OCI-LY1 (cell line): ENCODE results near the gene DDX59.

ENCODE experiments used
- H2AFZ ChIP-seq: fragments of 200-600 bp; sonication (generic), shearing (Covaris generic); 2 replicates; pipeline ENCODE4 v1.6.0; 2014; ENCODE audit warnings: antibody characterized with exemption, mild to moderate bottlenecking, low read length
- H3F3A ChIP-seq: fragments of 200-600 bp; sonication (generic), shearing (Covaris generic); 2 replicates; pipeline ENCODE4 v1.6.0; 2014; ENCODE audit warnings: mild to moderate bottlenecking, antibody characterized with exemption, low read length, moderate library complexity; ENCODE audit not compliant: insufficient read depth
- H3K27ac ChIP-seq: fragments of 200-600 bp; sonication (generic); 2 replicates; pipeline ENCODE4 v1.5.1; 2014; ENCODE audit warnings: low read length, mixed run types, mild to moderate bottlenecking, low read depth; ENCODE audit not compliant: poor library complexity, severe bottlenecking
- H3K27me3 ChIP-seq: fragments of 200-600 bp; sonication (generic); 2 replicates; pipeline ENCODE4 v1.6.0; 2014; ENCODE audit warnings: antibody characterized with exemption, mild to moderate bottlenecking, low read length, moderate library complexity; ENCODE audit not compliant: insufficient read depth
- H3K36me3 ChIP-seq: fragments of 200-600 bp; sonication (generic); 2 replicates; pipeline ENCODE4 v1.6.1; 2014; ENCODE audit warnings: mild to moderate bottlenecking, antibody characterized with exemption, low read length, moderate library complexity, mixed read lengths; ENCODE audit not compliant: insufficient read depth
- H3K4me1 ChIP-seq: fragments of 200-600 bp; sonication (generic); 2 replicates; pipeline ENCODE4 v1.5.1; 2014; ENCODE audit warnings: mild to moderate bottlenecking, low read length, moderate library complexity; ENCODE audit not compliant: insufficient read depth, severe bottlenecking
- H3K4me2 ChIP-seq: fragments of 200-600 bp; sonication (generic), shearing (Covaris generic); 2 replicates; pipeline ENCODE4 v1.6.1; 2014; ENCODE audit warnings: low read length
- H3K4me3 ChIP-seq: fragments of 200-600 bp; sonication (generic); 2 replicates; pipeline ENCODE4 v1.5.1; 2014; ENCODE audit warnings: low read length, low read depth, mild to moderate bottlenecking, mixed read lengths; ENCODE audit not compliant: poor library complexity, severe bottlenecking
- H3K79me2 ChIP-seq: fragments of 200-600 bp; shearing (Covaris generic); 2 replicates; pipeline ENCODE4 v1.6.1; 2016; ENCODE audit warnings: mixed run types, low read length, mixed read lengths; ENCODE audit not compliant: insufficient read depth
- H3K9ac ChIP-seq: fragments of 200-600 bp; sonication (generic), shearing (Covaris generic); 2 replicates; pipeline ENCODE4 v1.6.1; 2014; ENCODE audit warnings: mild to moderate bottlenecking, low read length, mixed read lengths
- H3K9me2 ChIP-seq: fragments of 200-600 bp; sonication (generic), shearing (Covaris generic); 2 replicates; pipeline ENCODE4 v1.6.1; 2014; ENCODE audit warnings: low read depth, mild to moderate bottlenecking, low read length, mixed read lengths
- H3K9me3 ChIP-seq: fragments of 200-600 bp; shearing (Covaris generic); 2 replicates; pipeline ENCODE4 v1.6.1; 2014; ENCODE audit warnings: low read length, mixed read lengths
- H4K20me1 ChIP-seq: fragments of 200-600 bp; sonication (generic), shearing (Covaris generic); 2 replicates; pipeline ENCODE4 v1.6.0; 2016; ENCODE audit warnings: mild to moderate bottlenecking, low read length; ENCODE audit not compliant: insufficient read depth
- EZH2 ChIP-seq: fragments of 200-600 bp; sonication (generic), shearing (Covaris generic); IDR thresholded peaks from 2 replicates; pipeline ENCODE4 v1.8.0; 2017; ENCODE audit warnings: borderline replicate concordance, mixed run types, mild to moderate bottlenecking, antibody characterized with exemption, low read length, moderate library complexity, mixed read lengths
- TF ChIP-seq, protein P1 (sequence below): fragments of 200-600 bp; sonication (generic), shearing (Covaris generic); IDR thresholded peaks from 2 replicates; pipeline ENCODE4 v1.5.1; 2017; ENCODE audit warnings: mild to moderate bottlenecking, antibody characterized with exemption, low read length, moderate library complexity, mixed read lengths

DDX59 gene

GRCh38 chr1:200681231-200681630 is 11.5 kb upstream of the DDX59 start:
- H3K27ac ChIP-seq: no peak overlapping the region
- no peaks in the 10 kb centered on the region for H3K36me3 ChIP-seq

DNA sequence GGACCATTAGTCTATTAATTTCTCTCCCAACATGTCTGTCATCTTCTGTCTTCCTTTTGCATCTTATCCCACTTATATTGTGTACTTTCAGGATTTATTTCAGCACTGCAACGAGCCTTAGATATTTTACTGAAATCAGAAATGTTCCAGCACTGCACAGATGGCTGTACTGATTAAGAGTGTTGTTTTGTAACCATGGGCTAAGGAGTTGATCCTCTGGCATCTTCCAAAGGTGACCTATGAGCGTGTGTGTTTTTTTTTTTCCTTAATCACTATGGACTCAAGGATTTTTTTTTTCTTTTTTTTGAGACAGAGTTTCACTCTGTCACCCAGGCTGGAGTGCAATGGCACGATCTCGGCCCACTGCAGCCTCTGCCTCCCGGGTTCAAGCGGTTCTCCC is 7.1 kb upstream of the DDX59 start:
- Histone ChIP-seq H3K36me3 (no peaks in the 10 kb centered on the region), H3K9ac (no peak overlapping the region), H3K4me2 (no peak overlapping the region), H3K9me2 (no peaks in the 10 kb centered on the region), H3K9me3 (no peaks in the 10 kb centered on the region), H2AFZ (no peak overlapping the region), H3K27ac (no peak overlapping the region), H3K4me1 (no peaks in the 10 kb centered on the region), H3F3A (no peaks in the 10 kb centered on the region), H3K79me2 (no peaks in the 10 kb centered on the region), H3K27me3 (no peaks in the 10 kb centered on the region), H3K4me3 (no peak overlapping the region), H4K20me1 (0 out of 2 replicates have a peak, but pooled peaks cover 5% of the 10 kb centered on the region)
- TF ChIP-seq EZH2: no peak
- TF ChIP-seq, protein P1, sequence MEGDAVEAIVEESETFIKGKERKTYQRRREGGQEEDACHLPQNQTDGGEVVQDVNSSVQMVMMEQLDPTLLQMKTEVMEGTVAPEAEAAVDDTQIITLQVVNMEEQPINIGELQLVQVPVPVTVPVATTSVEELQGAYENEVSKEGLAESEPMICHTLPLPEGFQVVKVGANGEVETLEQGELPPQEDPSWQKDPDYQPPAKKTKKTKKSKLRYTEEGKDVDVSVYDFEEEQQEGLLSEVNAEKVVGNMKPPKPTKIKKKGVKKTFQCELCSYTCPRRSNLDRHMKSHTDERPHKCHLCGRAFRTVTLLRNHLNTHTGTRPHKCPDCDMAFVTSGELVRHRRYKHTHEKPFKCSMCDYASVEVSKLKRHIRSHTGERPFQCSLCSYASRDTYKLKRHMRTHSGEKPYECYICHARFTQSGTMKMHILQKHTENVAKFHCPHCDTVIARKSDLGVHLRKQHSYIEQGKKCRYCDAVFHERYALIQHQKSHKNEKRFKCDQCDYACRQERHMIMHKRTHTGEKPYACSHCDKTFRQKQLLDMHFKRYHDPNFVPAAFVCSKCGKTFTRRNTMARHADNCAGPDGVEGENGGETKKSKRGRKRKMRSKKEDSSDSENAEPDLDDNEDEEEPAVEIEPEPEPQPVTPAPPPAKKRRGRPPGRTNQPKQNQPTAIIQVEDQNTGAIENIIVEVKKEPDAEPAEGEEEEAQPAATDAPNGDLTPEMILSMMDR: no peak

More at GRCh38 chr1:200681231-200681630, 11.5 kb upstream of the DDX59 start:
- Histone ChIP-seq H3K9me2 (no peaks in the 10 kb centered on the region), H3K4me1 (no peaks in the 10 kb centered on the region), H3K9ac (no peak overlapping the region), H3K27me3 (no peaks in the 10 kb centered on the region), H2AFZ (no peak overlapping the region), H3K79me2 (no peaks in the 10 kb centered on the region), H3K4me3 (no peak overlapping the region), H3K4me2 (no peak overlapping the region), H4K20me1 (no peaks in the 10 kb centered on the region), H3K9me3 (no peaks in the 10 kb centered on the region), H3F3A (no peaks in the 10 kb centered on the region)
- no peak for TF ChIP-seq EZH2
- TF ChIP-seq, protein P1: no peak

DNA sequence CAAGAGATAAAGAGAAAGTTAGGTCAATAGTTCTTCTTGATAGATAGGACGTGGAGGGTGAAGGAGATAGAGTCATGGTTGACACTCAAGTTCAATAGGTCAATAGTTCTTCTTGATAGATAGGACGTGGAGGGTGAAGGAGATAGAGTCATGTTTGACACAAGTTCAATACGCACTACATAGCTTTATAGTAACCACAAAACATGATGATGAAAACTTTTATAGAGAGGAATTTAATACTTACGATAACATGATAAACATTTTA is 5.8 kb upstream of the DDX59 start:
- TF ChIP-seq, protein P1: no peak
- no peak for TF ChIP-seq EZH2
- no peak overlapping the region for H2AFZ ChIP-seq
- no peaks in the 10 kb centered on the region for H3F3A ChIP-seq
- H4K20me1 ChIP-seq: 0 out of 2 replicates have a peak, but pooled peaks cover 5% of the 10 kb centered on the region
- H3K9ac ChIP-seq: no peak overlapping the region
- H3K27ac ChIP-seq: no peak overlapping the region
- no peaks in the 10 kb centered on the region for H3K9me2 ChIP-seq
- H3K4me3 ChIP-seq: no peak overlapping the region
- no peaks in the 10 kb centered on the region for H3K79me2 ChIP-seq
- no peak overlapping the region for H3K4me2 ChIP-seq
- H3K27me3 ChIP-seq: no peaks in the 10 kb centered on the region
- H3K4me1 ChIP-seq: peaks cover 8% of the 10 kb centered on the region
- no peaks in the 10 kb centered on the region for H3K9me3 ChIP-seq
- H3K36me3 ChIP-seq: no peaks in the 10 kb centered on the region; the same call in 1 of the 2 replicates
